Natural killer cell treated with Interleukin-12 subunit alpha and Interleukin-12 subunit beta and Interleukin-15 and Interleukin-18, amount 100 ng/mL, for 72 hours (primary cell): Measurements from ENCODE around the gene MAPK8IP3. TPM values are rescaled to one million over a fixed set of nuclear protein-coding genes. Genes with fewer than 3 reads are reported as not detected.
"Not testable (repeated sequence)": the region's sequence is repeated elsewhere in the genome, so short reads cannot be mapped to it uniquely, and the experiment has no call there.

Experiments
- ATAC-seq, 2 donors: fragments of 150-1000 bp; cut with Tn5 transposase in 1 of 2; sonication (Bioruptor Pico), chemical (Tn5 transposase) in 1 of 2; 2 replicates each; pipeline ENCODE4 v1.10.0; 2021
- DNase-seq: peaks from one replicate; pipeline ENCODE4 v3.0.0; 2022; ENCODE audit warnings: low spot score
- H3K27ac Mint-ChIP-seq, 2 donors: 1 replicate in 1 of 2; 2 replicates in 1 of 2; pipeline ENCODE4 v1.8.0; 2022; ENCODE audit warnings: mixed read lengths in 2 of 2, mild to moderate bottlenecking in 1 of 2, moderate library complexity in 1 of 2
- H3K27me3 Mint-ChIP-seq, 2 donors: 1 replicate in 1 of 2; 2 replicates in 1 of 2; pipeline ENCODE4 v1.8.0; 2022; ENCODE audit warnings: mixed read lengths in 2 of 2
- H3K36me3 Mint-ChIP-seq: one replicate; pipeline ENCODE4 v1.8.0; 2022; ENCODE audit warnings: mixed read lengths
- H3K4me1 Mint-ChIP-seq, 2 donors: 1 replicate in 1 of 2; 2 replicates in 1 of 2; pipeline ENCODE4 v1.8.0; 2022; ENCODE audit warnings: low read depth in 2 of 2, mixed read lengths in 2 of 2, mild to moderate bottlenecking in 1 of 2
- H3K4me3 Mint-ChIP-seq: one replicate; pipeline ENCODE4 v1.8.0; 2022; ENCODE audit warnings: mixed read lengths
- H3K9me3 Mint-ChIP-seq: 2 replicates; pipeline ENCODE4 v1.8.0; 2022; ENCODE audit warnings: mixed read lengths
- total RNA-seq, 2 donors: library from RNA; stranded (reverse); gene quantifications; one replicate each; pipeline ENCODE4 v1.2.3, GENCODE V29; 2022

Gene MAPK8IP3
- total RNA-seq, 2 donors from 2014 or later: 92.8 to 132 TPM

DNA sequence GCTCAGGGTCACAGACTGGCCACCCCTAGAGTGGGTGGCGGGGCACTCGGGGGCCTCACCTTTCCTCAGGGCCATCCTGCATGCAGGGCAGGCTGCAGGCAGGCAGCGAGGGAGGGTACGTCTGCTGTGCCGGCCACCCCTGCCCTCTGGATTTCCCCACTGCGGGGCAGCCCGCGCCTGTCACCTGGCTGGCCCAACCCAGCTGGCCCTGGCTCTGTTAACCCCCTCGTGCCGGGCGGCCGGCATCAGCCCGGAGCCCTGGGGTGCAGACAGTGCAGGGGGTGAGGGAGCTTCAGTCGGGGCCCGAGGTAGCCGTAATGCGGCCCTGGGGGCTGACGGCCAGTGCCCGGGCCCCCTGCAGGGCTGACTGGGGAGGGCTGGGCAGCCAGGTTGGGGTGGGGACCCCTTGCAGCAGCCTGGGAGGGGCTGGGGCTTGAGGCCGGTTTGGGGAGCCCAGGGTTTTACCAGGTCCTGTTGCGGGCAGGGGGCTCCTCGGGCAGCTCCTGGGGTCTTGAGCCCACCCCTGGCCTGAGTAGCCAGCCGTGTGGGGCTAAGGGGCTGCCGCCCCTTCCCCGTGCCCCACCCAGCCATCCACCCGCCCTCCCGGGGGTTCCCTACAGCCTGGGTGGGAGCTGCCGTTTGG lies 87.7 kb downstream of the MAPK8IP3 start, which contains the start of gene IGFALS:
Gene IGFALS (minus strand): TSS at position 128 of the 643 bp plus-strand sequence. CDS start 53 bp downstream, at position 75.
- H3K4me1 Mint-ChIP-seq: peaks cover 0 to 4% of the 10 kb centered on the region in 2 donors
- no peaks in the 10 kb centered on the region for H3K36me3 Mint-ChIP-seq
- no peaks in the 10 kb centered on the region for H3K9me3 Mint-ChIP-seq
- H3K27me3 Mint-ChIP-seq: no peaks in the 10 kb centered on the region
- DNase-seq (peak; percentile 60), ATAC-seq (no peak)
- H3K4me3 Mint-ChIP-seq: no peak within 1 kb of the TSS
- no peak within 1 kb of the TSS for H3K27ac Mint-ChIP-seq

DNA sequence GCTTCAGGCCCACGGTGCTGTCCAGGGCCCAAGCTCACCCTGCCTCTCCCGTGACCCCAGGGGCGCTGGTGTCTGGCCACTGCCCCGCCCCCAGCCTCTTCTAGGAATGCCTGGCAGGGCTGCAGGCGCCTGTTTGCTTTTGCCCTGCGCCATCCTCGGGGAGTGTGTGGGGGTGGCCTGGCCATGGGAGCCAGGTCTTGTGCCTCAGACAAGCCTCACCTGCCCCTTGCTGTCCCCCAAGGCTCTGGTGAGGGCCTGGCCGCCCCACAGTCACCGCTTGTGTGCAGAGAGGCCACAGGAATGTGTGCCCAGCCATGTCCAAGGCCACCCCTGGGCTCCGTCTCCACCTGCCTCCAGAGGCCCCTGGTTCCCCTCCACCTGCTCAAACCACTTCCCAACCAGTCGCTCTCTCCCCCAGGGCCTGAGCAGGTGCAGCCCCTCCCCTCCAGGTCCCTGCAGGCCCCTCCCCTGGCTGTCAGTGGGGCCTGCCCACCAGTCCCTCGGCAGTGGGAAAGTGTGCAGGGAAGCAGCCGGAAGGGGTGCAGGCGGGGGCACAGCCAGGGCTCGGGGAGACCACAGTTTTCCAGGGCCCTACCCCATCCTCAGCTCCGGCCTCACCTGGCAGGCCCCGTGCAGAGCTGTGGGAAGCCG lies 88.4 kb downstream of the MAPK8IP3 start:
- Mint-ChIP-seq H3K36me3 (peaks cover under 1% of the 10 kb centered on the region), H3K27me3 (no peaks in the 10 kb centered on the region), H3K4me1 (no peaks in the 10 kb centered on the region), H3K27ac (no peak overlapping the region), H3K4me3 (no peak overlapping the region), H3K9me3 (peaks cover 4% of the 10 kb centered on the region)
- ATAC-seq (no peak), DNase-seq (peak; percentile 46)

- H3K27me3 Mint-ChIP-seq: no peaks in the 10 kb centered on the region
- DNase-seq (peak; percentile 51), ATAC-seq (no peak)
- no peaks in the 10 kb centered on the region for H3K4me1 Mint-ChIP-seq
- peaks cover 7% of the 10 kb centered on the region for H3K9me3 Mint-ChIP-seq
- peaks cover 7% of the 10 kb centered on the region for H3K36me3 Mint-ChIP-seq
- H3K27ac Mint-ChIP-seq: no peak overlapping the region
- H3K4me3 Mint-ChIP-seq: no peak overlapping the region
Measured at GRCh38 chr16:1794908-1795666, 89.1 kb downstream of the MAPK8IP3 start.

DNA sequence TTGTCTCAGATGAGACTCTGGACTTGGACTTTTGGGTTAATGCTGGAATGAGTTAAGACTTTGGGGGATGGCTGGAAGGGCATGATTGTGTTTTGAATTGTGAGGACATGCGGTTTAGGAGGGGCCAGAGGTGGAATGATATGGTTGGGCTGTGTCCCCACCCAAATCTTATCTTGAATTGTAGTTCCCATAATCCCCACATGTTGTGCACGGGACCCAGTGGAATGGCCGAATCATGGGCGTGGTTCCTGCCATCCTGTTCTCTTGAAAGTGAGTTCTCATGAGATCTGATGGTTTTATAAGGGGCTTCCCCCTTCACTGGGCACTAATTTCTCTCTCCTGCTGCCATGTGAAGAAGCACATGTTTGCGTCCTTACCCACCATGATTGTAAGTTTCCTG lies 93.3 kb downstream of the MAPK8IP3 start:
- H3K27ac Mint-ChIP-seq, H3K4me3 Mint-ChIP-seq, H3K4me1 Mint-ChIP-seq, H3K9me3 Mint-ChIP-seq, ATAC-seq, H3K27me3 Mint-ChIP-seq: not testable (repeated sequence)
- H3K36me3 Mint-ChIP-seq: peaks cover 12% of the 10 kb centered on the region
- DNase-seq: peak; percentile 16

GRCh38 chr16:1800701-1801100 lies 94.7 kb downstream of the MAPK8IP3 start:
- ATAC-seq: no peak
- peaks cover 12% of the 10 kb centered on the region for H3K36me3 Mint-ChIP-seq
- H3K9me3 Mint-ChIP-seq: peaks cover 7% of the 10 kb centered on the region
- no peak overlapping the region for H3K27ac Mint-ChIP-seq
- H3K4me1 Mint-ChIP-seq: peaks cover 0 to 3% of the 10 kb centered on the region in 2 donors
- no peak overlapping the region for H3K4me3 Mint-ChIP-seq
- DNase-seq: peak; percentile 2
- H3K27me3 Mint-ChIP-seq: no peaks in the 10 kb centered on the region

- Mint-ChIP-seq H3K4me1 (peaks cover 0 to 3% of the 10 kb centered on the region in 2 donors), H3K27me3 (no peaks in the 10 kb centered on the region), H3K27ac (no peak overlapping the region), H3K36me3 (no peaks in the 10 kb centered on the region), H3K9me3 (no peaks in the 10 kb centered on the region), H3K4me3 (no peak overlapping the region)
- peak; percentile 51 for DNase-seq
- no peak for ATAC-seq
Measured at GRCh38 chr16:1807626-1808025, 101.6 kb downstream of the MAPK8IP3 start.

DNA sequence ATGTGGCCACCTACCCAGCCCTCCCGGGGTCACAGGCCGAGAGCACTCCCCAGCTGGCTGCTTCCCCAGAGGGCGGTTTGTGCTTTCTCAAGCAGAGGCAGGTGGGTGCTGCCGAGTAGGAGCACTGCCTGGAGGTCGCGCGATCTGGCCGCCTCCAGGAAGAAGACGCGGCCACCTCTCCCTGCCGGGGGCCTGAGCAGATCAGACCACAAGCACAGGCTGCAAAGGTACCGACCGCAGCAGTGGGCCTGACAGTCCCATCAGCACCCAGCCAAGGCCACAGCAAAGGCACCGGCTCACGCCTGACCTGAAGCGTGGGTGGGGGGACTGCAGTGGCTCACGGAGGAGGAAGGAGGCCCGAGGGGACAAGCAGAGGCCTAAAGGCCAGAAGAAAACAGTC lies 102.7 kb downstream of the MAPK8IP3 start:
- Mint-ChIP-seq H3K27me3 (no peaks in the 10 kb centered on the region), H3K4me3 (no peak overlapping the region), H3K36me3 (no peaks in the 10 kb centered on the region), H3K4me1 (peaks cover 0 to 8% of the 10 kb centered on the region in 2 donors), H3K9me3 (no peaks in the 10 kb centered on the region), H3K27ac (no peak overlapping the region)
- ATAC-seq (no peak), DNase-seq (peak; percentile 16)

DNA sequence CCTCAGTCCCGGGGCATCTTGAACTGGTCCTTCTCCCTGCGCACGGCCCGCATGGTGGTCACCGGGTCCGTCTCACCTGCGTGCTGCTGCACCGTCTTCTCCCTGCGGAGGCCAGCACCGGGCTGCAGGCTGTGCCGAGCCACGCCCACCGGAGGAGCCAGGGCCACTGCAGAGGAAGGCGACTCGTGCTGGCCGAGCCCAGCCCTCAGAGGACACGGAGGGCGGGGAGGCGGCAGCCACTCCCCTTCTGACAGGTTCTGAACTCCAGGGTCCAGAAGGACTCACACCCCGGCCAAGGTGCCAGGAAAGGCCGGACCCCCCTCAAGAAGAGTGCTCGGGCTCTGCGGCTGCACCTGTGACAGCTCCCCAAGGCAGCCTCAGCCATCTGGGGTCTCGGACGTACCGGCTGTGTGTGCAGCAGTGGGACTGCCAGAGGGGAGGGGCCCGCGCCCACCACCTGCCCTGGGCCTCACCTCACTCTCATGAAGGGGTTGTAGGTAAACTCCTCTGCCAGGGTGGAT lies 103.3 kb downstream of the MAPK8IP3 start:
- no peak overlapping the region for H3K27ac Mint-ChIP-seq
- DNase-seq: peak; percentile 62
- peaks cover 0 to 5% of the 10 kb centered on the region in 2 donors for H3K4me1 Mint-ChIP-seq
- no peaks in the 10 kb centered on the region for H3K9me3 Mint-ChIP-seq
- H3K4me3 Mint-ChIP-seq: no peak overlapping the region
- H3K36me3 Mint-ChIP-seq: no peaks in the 10 kb centered on the region
- no peaks in the 10 kb centered on the region for H3K27me3 Mint-ChIP-seq
- ATAC-seq: no peak

DNA sequence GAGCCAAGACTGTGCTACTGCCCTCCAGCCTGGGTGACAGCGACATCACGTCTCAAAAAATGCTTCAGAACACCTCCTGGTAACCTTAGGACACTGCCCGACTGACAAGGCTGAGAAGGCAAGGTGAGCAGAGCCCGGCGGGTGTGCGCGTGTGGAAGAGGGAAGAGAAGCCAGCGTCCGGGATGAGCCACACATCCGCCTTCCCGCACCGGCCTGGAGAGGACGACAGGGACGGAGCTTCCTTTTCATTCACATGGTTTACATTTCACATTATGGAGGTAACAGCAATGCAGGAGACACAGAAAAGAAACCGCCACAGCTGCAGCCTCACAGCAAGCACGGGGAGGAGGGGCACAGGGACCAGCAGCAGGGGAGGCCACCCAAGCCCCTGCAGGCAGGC lies 104.1 kb downstream of the MAPK8IP3 start:
- Mint-ChIP-seq H3K27ac (no peak overlapping the region), H3K4me1 (peaks cover 0 to 5% of the 10 kb centered on the region in 2 donors)

GRCh38 chr16:1810536-1810935 lies 104.5 kb downstream of the MAPK8IP3 start:
- Mint-ChIP-seq H3K4me3 (no peak overlapping the region), H3K4me1 (peaks cover 0 to 5% of the 10 kb centered on the region in 2 donors), H3K9me3 (no peaks in the 10 kb centered on the region), H3K27me3 (no peaks in the 10 kb centered on the region), H3K27ac (no peak overlapping the region), H3K36me3 (no peaks in the 10 kb centered on the region)
- DNase-seq (no peak), ATAC-seq (no peak)

More for the DNA sequence above, 104.1 kb downstream of the MAPK8IP3 start:
- H3K4me3 Mint-ChIP-seq: no peak overlapping the region
- H3K9me3 Mint-ChIP-seq: no peaks in the 10 kb centered on the region
- DNase-seq (peak; percentile 44), ATAC-seq (no peak)
- no peaks in the 10 kb centered on the region for H3K36me3 Mint-ChIP-seq
- no peaks in the 10 kb centered on the region for H3K27me3 Mint-ChIP-seq

DNA sequence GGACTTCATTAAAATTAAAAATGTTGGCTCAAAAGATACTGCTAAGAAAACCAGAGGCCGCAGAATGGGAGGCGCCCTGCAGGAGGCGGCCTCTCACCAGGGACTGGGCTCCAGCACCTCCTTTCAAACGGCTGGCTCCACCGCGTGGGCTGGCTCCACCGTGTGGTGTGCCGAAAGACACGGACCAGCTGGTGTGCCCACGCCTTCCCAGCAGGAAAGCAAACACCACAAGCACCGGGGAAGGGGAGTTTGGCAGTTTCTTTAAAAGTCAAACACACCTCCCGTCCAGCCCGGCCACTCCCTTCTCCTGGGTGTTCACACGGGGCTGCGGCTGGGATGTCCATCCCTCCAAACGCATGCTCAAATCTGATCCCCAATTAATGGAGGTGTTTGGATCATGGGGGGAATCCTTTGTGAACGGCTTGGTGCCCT lies 106.8 kb downstream of the MAPK8IP3 start:
- ATAC-seq: peak in 1 of 2 donors; percentile 41

DNA sequence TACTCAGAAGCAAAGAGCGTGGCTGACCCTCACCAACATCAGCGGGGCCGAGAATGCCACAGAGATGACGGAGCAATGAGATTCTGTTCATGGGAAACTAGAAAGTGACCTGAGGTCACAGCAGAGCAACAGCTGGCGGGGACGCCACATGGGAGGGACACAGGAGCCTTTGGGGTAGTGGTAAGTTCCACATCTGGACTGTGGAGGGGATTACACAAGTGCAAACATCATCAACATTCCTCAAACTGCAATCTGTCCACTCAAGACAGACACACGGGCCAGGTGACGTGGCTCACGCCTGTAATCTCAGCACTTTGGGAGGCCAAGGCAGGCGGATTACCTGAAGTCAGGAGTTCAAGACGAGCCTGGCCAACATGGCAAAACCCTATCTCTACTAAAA lies 109.5 kb downstream of the MAPK8IP3 start:
- Mint-ChIP-seq H3K27me3 (no peaks in the 10 kb centered on the region), H3K4me3 (no peak overlapping the region), H3K4me1 (peaks cover 0 to 5% of the 10 kb centered on the region in 2 donors), H3K27ac (no peak overlapping the region), H3K9me3 (no peaks in the 10 kb centered on the region), H3K36me3 (no peaks in the 10 kb centered on the region)
- no peak for ATAC-seq
- DNase-seq: peak; percentile 31

More for the DNA sequence above, 106.8 kb downstream of the MAPK8IP3 start:
- Mint-ChIP-seq H3K4me1 (peaks cover 0 to 5% of the 10 kb centered on the region in 2 donors), H3K4me3 (no peak overlapping the region), H3K36me3 (no peaks in the 10 kb centered on the region), H3K27me3 (no peaks in the 10 kb centered on the region), H3K27ac (peak overlapping the region in 1 of 2 donors; percentile 76), H3K9me3 (no peaks in the 10 kb centered on the region)
- DNase-seq: peak; percentile 42

GRCh38 chr16:1816396-1817275 lies 110.6 kb downstream of the MAPK8IP3 start:
- Mint-ChIP-seq H3K36me3 (no peaks in the 10 kb centered on the region), H3K4me1 (peaks cover 0 to 5% of the 10 kb centered on the region in 2 donors), H3K9me3 (no peaks in the 10 kb centered on the region), H3K4me3 (no peak overlapping the region), H3K27me3 (no peaks in the 10 kb centered on the region), H3K27ac (no peak overlapping the region)
- no peak for ATAC-seq
- peak; percentile 48 for DNase-seq
